22Rv1 (cell line): ENCODE measurements around the gene LRBA.

Source experiments
- CTCF ChIP-seq: fragments of 450-650 bp; IDR thresholded peaks from 2 replicates; pipeline ENCODE4 v1.5.1; 2017; ENCODE audit warnings: mild to moderate bottlenecking
- ZFX ChIP-seq: fragments of 450-650 bp; IDR thresholded peaks from 2 replicates; pipeline ENCODE4 v1.6.1; 2017; ENCODE audit warnings: antibody characterized with exemption, borderline replicate concordance

- TF ChIP-seq CTCF (no peak), ZFX (no peak)
These were observed 32.4 kb downstream of the LRBA start for GRCh38 chr4:150982557-150983233.
